ENCODE data around the gene IL7R. TPM values are rescaled to one million over a fixed set of nuclear protein-coding genes. Genes with fewer than 3 reads are reported as not detected.

The IL7R gene
- total RNA-seq, 4 donors from 2014 or later = 1.3 to 5.4 (median 3.8) TPM

DNA sequence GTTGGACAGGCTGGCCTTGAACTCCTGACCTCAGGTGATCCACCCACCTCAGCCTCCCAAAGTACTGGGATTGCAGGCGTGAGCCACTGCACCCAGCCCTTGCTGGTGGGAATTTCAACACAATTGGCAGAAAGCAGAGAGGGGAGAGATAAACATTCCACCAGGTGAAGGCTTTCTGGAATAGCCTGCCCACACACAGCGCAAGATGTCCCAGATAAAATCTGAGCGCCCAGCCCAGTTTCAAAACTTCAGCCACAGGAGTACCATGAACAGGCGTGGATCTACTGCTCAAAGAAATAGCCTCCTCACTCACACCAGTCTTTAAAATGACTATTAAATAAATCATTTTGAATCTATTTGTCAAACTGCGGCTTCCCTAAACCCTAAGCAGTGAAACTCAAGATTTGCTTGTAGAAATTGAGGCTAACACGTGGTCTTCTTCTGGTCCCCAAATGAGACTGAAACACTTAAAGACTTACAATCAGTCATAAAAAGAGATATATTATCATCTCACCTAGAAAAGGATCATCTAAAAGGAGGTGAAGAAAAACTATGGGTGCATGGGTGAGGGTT, 47.0 kb downstream of the IL7R start:
- intact Hi-C loops (cut with DNase I; ENCODE audit: low total_unique reads) = no loop called here

DNA sequence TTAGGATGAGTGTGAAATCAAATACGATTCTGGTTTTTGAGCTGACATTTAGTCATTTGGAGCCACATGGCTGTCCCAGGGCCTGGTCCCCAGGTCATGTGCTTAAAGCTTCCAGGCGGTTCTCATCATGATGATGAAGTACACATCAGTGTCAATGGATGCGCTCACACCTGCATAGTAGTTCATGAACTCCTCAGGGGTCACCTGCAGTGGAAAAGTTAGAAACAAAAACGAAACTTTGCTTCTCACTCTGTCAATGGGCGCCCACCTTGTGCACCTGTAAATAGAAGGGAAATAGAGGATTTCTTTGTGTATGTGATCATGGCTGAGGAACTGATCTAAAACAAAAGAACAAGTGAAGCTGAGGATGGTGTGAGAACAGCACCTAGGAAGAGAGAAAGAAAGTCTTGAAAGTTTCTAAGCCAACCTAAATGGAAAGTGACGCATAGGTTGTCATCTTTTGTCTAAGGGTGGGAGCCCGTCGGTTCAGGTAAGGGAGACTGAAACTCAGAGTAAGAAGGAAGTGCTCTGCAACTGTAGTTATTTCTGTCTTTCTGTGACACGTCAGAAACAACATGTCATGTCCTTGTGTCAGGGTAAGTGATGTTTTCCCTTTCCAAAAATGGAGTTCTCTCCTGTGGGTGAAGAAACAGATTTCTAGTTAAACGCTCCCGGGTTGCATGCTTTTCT, 47.9 kb downstream of the IL7R start:
- H3K36me3 ChIP-seq = no peaks in the 10 kb centered on the region
- intact Hi-C loops (cut with DNase I; ENCODE audit: low total_unique reads) = no loop called here

More for the DNA sequence above, 47.0 kb downstream of the IL7R start:
- no peaks in the 10 kb centered on the region for H3K4me1 ChIP-seq
- no peaks in the 10 kb centered on the region for H3K36me3 ChIP-seq
- H3K27me3 ChIP-seq = no peaks in the 10 kb centered on the region
- no peaks in the 10 kb centered on the region for H3K9me3 ChIP-seq
- H3K4me3 ChIP-seq = no peak overlapping the region
- no peak for DNase-seq
- H3K27ac ChIP-seq = no peak overlapping the region
- no peak for TF ChIP-seq CTCF (IDR thresholded peaks at IDR 0.05)
- no peak for TF ChIP-seq POLR2A (IDR thresholded peaks at IDR 0.05)

DNA sequence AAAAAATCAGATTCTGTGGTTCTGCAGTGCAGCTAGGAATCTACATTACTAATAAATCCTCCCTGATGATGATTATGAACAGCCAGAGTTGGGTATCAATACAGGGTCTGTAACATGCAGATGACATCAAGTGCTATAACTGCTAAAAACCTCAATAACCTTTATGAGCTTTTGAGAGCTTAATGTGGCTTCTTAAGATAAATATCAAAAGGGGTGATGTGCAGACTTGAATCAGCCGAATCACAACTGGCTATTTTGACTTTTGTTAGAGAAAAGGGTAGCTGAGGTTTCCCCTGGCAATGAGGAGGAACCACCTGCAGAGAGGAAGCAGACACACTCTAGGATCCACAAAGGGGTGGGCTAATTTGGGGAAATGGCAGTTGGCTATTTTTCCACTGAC, 51.5 kb downstream of the IL7R start:
- DNase-seq = no peak
- Histone ChIP-seq H3K9me3 (no peaks in the 10 kb centered on the region), H3K36me3 (no peaks in the 10 kb centered on the region), H3K27me3 (no peaks in the 10 kb centered on the region), H3K4me1 (no peaks in the 10 kb centered on the region), H3K27ac (no peak overlapping the region), H3K4me3 (no peak overlapping the region)
- intact Hi-C loops (cut with DNase I; ENCODE audit: low total_unique reads) = no loop called here
- TF ChIP-seq POLR2A (IDR thresholded peaks at IDR 0.05) (no peak), CTCF (IDR thresholded peaks at IDR 0.05) (no peak)

More for the DNA sequence above, 47.9 kb downstream of the IL7R start:
- Histone ChIP-seq H3K27ac (no peak overlapping the region), H3K4me3 (no peak overlapping the region), H3K27me3 (no peaks in the 10 kb centered on the region), H3K4me1 (no peaks in the 10 kb centered on the region), H3K9me3 (no peaks in the 10 kb centered on the region)
- TF ChIP-seq POLR2A (IDR thresholded peaks at IDR 0.05) (no peak), CTCF (IDR thresholded peaks at IDR 0.05) (no peak)
- DNase-seq = no peak

- no peaks in the 10 kb centered on the region for H3K36me3 ChIP-seq
- intact Hi-C loops (cut with DNase I; ENCODE audit: low total_unique reads) = no loop called here
- no peak overlapping the region for H3K4me3 ChIP-seq
- TF ChIP-seq POLR2A (IDR thresholded peaks at IDR 0.05) (no peak), CTCF (IDR thresholded peaks at IDR 0.05) (no peak)
- H3K9me3 ChIP-seq = no peaks in the 10 kb centered on the region
- no peak for DNase-seq
- no peaks in the 10 kb centered on the region for H3K4me1 ChIP-seq
- H3K27me3 ChIP-seq = no peaks in the 10 kb centered on the region
- no peak overlapping the region for H3K27ac ChIP-seq
Observed at GRCh38 chr5:35908814-35909213, 52.1 kb downstream of the IL7R start.

GRCh38 chr5:35919191-35919590, 62.5 kb downstream of the IL7R start:
- no peak for DNase-seq
- no peak for TF ChIP-seq POLR2A (IDR thresholded peaks at IDR 0.05)
- no peak for TF ChIP-seq CTCF (IDR thresholded peaks at IDR 0.05)
- Histone ChIP-seq H3K36me3 (no peaks in the 10 kb centered on the region), H3K27ac (no peak overlapping the region), H3K9me3 (no peaks in the 10 kb centered on the region), H3K4me3 (no peak overlapping the region), H3K27me3 (no peaks in the 10 kb centered on the region), H3K4me1 (peaks cover 0 to 1% of the 10 kb centered on the region in 2 donors)
- intact Hi-C loops (cut with DNase I; ENCODE audit: low total_unique reads) = no loop called here
